ENCODE data around the gene SMARCD3.

Gene SMARCD3

GRCh38 chr7:151194188-151194587 lies 54.3 kb downstream of the SMARCD3 start:
- no peak for DNase-seq (ENCODE audit: low read depth)
- TF ChIP-seq, protein P1, sequence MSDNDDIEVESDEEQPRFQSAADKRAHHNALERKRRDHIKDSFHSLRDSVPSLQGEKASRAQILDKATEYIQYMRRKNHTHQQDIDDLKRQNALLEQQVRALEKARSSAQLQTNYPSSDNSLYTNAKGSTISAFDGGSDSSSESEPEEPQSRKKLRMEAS (IDR thresholded peaks at IDR 0.05; ENCODE audit: low read depth, low read length), result no peak
- TF ChIP-seq MYC (IDR thresholded peaks at IDR 0.05; ENCODE audit: low read depth, low read length), result no peak
- no peak for TF ChIP-seq POLR2A (IDR thresholded peaks at IDR 0.05; ENCODE audit: extremely low read depth, insufficient read length)
- TF ChIP-seq, protein P2, sequence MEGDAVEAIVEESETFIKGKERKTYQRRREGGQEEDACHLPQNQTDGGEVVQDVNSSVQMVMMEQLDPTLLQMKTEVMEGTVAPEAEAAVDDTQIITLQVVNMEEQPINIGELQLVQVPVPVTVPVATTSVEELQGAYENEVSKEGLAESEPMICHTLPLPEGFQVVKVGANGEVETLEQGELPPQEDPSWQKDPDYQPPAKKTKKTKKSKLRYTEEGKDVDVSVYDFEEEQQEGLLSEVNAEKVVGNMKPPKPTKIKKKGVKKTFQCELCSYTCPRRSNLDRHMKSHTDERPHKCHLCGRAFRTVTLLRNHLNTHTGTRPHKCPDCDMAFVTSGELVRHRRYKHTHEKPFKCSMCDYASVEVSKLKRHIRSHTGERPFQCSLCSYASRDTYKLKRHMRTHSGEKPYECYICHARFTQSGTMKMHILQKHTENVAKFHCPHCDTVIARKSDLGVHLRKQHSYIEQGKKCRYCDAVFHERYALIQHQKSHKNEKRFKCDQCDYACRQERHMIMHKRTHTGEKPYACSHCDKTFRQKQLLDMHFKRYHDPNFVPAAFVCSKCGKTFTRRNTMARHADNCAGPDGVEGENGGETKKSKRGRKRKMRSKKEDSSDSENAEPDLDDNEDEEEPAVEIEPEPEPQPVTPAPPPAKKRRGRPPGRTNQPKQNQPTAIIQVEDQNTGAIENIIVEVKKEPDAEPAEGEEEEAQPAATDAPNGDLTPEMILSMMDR (IDR thresholded peaks at IDR 0.05; ENCODE audit: low read depth, low read length), result no peak

GRCh38 chr7:151193203-151193978 lies 55.1 kb downstream of the SMARCD3 start:
- no peak overlapping the region for H3K4me3 ChIP-seq (ENCODE audit: low read depth, low read length)
- TF ChIP-seq, protein P2 (IDR thresholded peaks at IDR 0.05; ENCODE audit: low read depth, low read length), result no peak
- TF ChIP-seq POLR2A (IDR thresholded peaks at IDR 0.05; ENCODE audit: extremely low read depth, insufficient read length), result no peak
- TF ChIP-seq MYC (IDR thresholded peaks at IDR 0.05; ENCODE audit: low read depth, low read length), result no peak
- TF ChIP-seq, protein P1 (IDR thresholded peaks at IDR 0.05; ENCODE audit: low read depth, low read length), result no peak
- DNase-seq (ENCODE audit: low read depth), result no peak

More at GRCh38 chr7:151194188-151194587, 54.3 kb downstream of the SMARCD3 start:
- no peak overlapping the region for H3K4me3 ChIP-seq (ENCODE audit: low read depth, low read length)

DNA sequence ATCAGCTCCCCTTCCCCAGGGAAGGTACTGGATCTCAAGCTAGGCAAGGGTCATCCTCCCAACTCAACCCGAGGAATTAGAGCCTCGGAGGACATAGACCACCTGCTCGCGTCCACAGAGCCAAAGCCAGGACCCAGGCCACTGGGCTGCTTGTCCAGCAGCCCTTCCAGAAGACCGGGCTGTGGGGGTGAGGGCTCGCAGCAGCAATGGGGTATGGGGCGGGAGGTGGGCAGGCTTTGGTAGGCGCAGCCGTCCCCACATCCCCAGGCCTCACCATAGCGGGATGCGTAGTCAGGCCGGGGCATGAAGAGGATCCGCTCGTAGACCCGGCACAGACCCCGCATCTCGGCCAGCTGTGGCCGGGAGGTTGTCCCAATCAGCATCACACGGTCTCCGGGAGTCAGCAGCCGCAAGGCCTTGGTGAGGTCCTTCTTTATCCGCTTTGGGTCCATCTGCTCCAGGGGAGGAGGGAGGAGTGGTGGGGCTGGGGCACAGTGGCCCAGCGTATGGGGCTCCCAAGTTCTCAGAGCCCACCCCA lies 56.4 kb downstream of the SMARCD3 start:
- TF ChIP-seq, protein P2 (IDR thresholded peaks at IDR 0.05; ENCODE audit: low read depth, low read length), result no peak
- TF ChIP-seq POLR2A (IDR thresholded peaks at IDR 0.05; ENCODE audit: extremely low read depth, insufficient read length) (no peak), MYC (IDR thresholded peaks at IDR 0.05; ENCODE audit: low read depth, low read length) (no peak)
- TF ChIP-seq, protein P1 (IDR thresholded peaks at IDR 0.05; ENCODE audit: low read depth, low read length), result no peak
- no peak for DNase-seq (ENCODE audit: low read depth)

GRCh38 chr7:151191544-151191943 lies 57.0 kb downstream of the SMARCD3 start:
- no peak for DNase-seq (ENCODE audit: low read depth)
- TF ChIP-seq POLR2A (IDR thresholded peaks at IDR 0.05; ENCODE audit: extremely low read depth, insufficient read length), result no peak
- no peak overlapping the region for H3K4me3 ChIP-seq (ENCODE audit: low read depth, low read length)

More for the DNA sequence above, 56.4 kb downstream of the SMARCD3 start:
- no peak overlapping the region for H3K4me3 ChIP-seq (ENCODE audit: low read depth, low read length)

- TF ChIP-seq, protein P1 (IDR thresholded peaks at IDR 0.05; ENCODE audit: low read depth, low read length), result no peak
- TF ChIP-seq, protein P2 (IDR thresholded peaks at IDR 0.05; ENCODE audit: low read depth, low read length), result no peak
- TF ChIP-seq MYC (IDR thresholded peaks at IDR 0.05; ENCODE audit: low read depth, low read length), result no peak
- no peak for TF ChIP-seq POLR2A (IDR thresholded peaks at IDR 0.05; ENCODE audit: extremely low read depth, insufficient read length)
- no peak for DNase-seq (ENCODE audit: low read depth)
- no peak overlapping the region for H3K4me3 ChIP-seq (ENCODE audit: low read depth, low read length)
Observed at GRCh38 chr7:151189038-151189437, 59.5 kb downstream of the SMARCD3 start.

Measured in NB4 (cell line).